Right lung (tissue), 5 donors: ENCODE data around the gene CLEC14A. TPM values are rescaled to one million over a fixed set of nuclear protein-coding genes. Genes with fewer than 3 reads are reported as not detected.

Source experiments
- DNase-seq, 2 donors: peaks; one replicate each; pipeline ENCODE4 v3.0.0-alpha.2; 2013
- polyA plus RNA-seq, 5 donors: library from polyadenylated mRNA; unstranded; fragments of 120-200 nt; gene quantifications; one replicate each; pipeline versions ENCODE4 v1.2.1 to v1.2.3, GENCODE V29; 2013; ENCODE audit warnings: inconsistent platforms in 1 of 5, low replicate concordance in 1 of 5; ENCODE audit not compliant: insufficient read length in 5 of 5, insufficient read depth in 1 of 5

CLEC14A gene
- polyA plus RNA-seq, 5 donors: 44.0 to 60.0 (median 57.5) TPM

GRCh38 chr14:38252066-38252710 is 3.7 kb downstream of the CLEC14A start:
- DNase-seq: no peak

- no peak for DNase-seq
These were observed 5.6 kb downstream of the CLEC14A start for GRCh38 chr14:38250331-38250730.

DNA sequence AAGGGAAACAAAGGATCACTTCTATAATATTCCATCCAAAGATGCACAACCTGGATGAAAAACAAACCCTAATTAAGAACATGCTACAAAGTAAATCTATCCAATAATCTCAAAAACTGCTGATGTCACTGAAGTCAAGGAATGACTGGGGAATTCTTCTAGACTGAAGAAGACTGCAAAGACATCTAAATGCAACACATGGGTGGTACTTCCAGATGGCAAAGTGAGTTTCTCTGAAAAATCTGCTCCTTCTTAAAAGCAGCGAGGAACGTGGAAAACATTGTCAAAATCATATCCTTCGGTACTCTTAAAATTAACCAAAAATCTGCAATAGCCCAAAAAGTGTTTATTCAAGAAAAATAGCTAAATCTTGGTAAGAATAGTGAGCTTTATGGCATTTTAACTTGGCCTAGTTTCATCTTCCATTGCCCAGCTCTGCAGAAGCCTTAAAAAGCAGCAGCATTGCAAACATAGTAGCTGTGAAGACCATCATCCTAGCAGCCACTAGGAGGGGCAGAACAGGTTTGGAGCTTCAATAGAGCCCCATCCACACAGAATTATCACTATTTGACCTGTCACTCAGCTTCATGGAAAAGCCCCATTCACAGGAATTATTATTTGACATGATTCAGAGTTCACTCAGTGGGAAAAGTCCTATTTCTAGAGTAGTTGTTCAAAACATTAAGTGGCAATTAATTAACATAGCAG is 7.4 kb downstream of the CLEC14A start:
- no peak for DNase-seq

DNA sequence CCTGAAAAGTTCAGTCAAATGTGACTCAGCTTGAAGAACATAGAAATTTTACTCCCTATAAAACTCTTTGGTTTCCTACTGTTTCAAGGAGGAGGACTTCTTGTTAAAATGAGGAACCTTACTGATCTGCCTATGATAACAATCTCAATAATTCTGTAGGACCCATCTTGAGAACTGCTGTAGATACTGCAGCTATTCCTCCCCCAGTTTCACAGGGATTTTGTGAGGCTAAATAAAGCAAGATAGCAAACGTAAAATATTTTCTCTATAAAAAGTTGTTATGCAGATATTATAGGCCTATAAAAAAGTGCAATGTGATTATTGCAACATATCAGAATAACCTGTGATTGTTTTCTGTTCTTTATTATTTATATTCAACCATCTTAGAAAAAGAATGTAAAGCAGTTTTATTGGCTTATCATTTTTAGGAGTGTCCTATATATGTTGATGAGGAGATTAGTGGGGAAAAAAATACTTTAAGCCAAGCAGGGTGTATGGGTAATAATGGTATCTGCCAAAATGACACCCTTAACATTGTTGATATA is 12.1 kb downstream of the CLEC14A start:
- no peak for DNase-seq

- DNase-seq: no peak
These were observed 17.0 kb downstream of the CLEC14A start for GRCh38 chr14:38238878-38239277.

- DNase-seq: no peak
These were observed 17.6 kb downstream of the CLEC14A start for GRCh38 chr14:38238332-38238731.

GRCh38 chr14:38233218-38233617 is 22.7 kb downstream of the CLEC14A start:
- DNase-seq: no peak

DNA sequence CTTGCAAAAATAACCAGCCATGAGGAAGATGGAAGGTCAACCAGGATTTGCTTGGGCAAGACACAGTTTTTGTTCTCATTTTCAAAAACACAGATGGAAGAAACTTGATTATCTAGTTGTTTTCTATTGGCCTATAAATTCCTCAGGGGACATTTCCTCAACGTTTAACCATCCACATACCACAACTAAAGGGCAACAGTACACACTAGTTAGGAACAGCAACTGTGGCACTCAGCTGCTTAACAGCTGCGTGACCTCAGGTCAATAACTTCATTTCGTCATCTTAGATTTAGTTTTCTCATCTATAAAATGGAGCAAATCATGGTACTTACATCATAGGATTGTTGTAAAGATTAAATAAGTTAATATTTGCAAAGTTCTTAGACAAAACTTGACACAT is 29.5 kb downstream of the CLEC14A start:
- DNase-seq: no peak

GRCh38 chr14:38225946-38226345 is 29.9 kb downstream of the CLEC14A start:
- no peak for DNase-seq

DNA sequence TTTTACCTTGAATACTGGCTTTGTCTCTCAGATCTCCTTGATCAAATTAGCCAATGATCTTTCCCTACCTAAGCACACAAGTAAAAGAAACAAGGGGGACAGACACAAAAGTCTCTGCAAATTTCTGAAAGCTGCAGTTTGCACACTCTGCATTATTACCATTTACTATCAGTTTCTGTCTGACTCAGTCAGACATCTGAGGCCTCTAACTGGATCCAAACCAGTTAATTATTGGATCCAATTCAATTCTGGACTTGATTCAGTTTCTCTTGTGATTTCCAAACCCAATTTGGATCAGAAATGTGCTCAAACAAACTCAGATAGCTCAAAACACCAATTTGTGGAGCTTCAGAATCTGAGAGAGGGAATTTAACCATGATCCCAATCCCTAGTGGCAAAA is 31.6 kb downstream of the CLEC14A start:
- no peak for DNase-seq

GRCh38 chr14:38221077-38221476 is 34.8 kb downstream of the CLEC14A start:
- no peak for DNase-seq

DNA sequence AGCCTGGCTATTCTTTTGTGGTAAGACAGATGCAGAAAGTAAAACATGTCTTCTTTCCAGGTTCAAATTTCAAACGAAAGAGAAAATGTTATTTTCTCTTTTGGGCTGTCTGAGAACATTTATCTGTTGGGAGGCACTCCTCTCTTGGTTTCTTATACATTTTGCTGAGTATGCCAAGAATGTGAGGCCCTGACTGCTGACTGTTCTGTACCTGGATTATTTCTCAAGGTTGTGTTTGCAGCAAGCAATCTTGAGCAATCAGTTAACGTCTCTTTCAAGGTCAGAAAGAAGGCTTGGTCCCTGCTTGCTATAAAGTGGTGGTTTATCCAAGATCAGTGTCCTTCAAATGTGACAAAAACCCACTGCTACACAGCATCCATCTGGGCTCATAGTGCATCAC is 38.3 kb downstream of the CLEC14A start:
- DNase-seq: no peak

- DNase-seq: no peak
These were observed 42.9 kb downstream of the CLEC14A start for GRCh38 chr14:38213001-38213400.

DNA sequence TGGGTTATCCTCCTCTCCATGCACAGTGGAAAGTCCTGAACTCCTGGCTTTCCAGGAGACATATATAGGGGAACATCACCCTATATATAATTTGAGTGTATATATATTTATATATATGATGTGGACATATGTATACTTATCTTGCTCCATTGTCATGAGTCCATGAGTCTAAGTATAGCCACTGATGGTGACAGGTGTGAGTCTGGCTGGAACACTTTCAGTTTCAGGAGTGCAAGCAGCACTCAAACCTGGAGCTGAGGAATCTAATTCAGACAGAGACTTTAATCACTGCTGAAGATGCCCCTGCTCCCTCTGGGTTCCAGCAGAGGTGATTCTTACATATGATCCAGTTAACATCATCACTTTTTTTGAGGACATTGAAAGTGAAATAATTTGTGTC is 43.8 kb downstream of the CLEC14A start:
- DNase-seq: no peak

- no peak for DNase-seq
These were observed 44.6 kb downstream of the CLEC14A start for GRCh38 chr14:38211255-38211735.

- no peak for DNase-seq
These were observed 45.2 kb downstream of the CLEC14A start for GRCh38 chr14:38210587-38211216.

- DNase-seq: no peak
These were observed 46.0 kb downstream of the CLEC14A start for GRCh38 chr14:38209572-38210557.

- DNase-seq: no peak
These were observed 47.0 kb downstream of the CLEC14A start for GRCh38 chr14:38208618-38209562.

DNA sequence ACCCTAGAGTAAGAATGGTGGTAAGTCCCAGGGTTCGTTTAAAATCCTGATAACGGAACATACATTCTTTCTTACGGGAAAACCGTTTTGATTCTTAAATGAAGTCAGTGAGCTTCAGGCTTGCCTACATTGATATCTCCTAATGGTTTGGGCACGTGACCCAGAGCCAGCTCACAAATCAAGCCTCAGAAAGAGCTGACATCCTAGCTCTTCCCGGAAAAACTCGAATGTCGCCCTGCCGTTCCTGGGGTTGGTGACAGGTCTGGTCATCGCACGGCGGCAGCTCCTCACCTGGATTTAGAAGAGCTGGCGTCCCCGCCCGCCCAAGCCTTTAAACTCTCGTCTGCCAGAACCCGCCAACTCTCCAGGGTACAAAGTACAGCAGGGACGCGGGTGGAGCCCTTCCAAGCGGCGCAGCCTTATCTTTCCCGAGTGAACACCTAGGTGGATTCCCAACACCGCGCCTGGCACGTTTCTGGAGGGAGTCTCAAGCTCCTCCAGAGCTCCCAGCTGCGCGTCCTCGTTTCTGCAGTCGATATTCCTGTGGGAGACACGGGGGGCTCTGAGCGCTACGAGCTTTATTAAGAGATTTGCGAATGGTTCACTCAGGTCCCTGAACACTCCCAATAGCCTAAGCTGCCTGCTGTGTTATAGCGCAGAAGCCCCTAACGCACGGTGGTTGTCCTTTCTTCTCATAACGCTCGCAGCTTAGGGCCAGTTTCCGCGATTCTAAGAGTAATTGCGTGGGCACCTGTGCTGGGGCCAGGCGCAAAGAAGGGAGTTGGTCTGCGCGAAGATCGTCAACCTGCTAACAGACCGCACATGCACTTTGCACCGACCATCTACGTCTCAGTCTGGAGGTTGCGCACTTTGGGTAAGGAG is 47.9 kb downstream of the CLEC14A start, which contains the start of gene SSTR1:
Gene SSTR1 (plus strand): TSS at position 169 of the 882 bp plus-strand sequence. CDS start 1,486 bp downstream, outside the sequence.
- no peak for DNase-seq
